Panc1 (cell line): ENCODE data around the gene CPPED1. TPM values are rescaled to one million over a fixed set of nuclear protein-coding genes. Genes with fewer than 3 reads are reported as not detected.

Experiments
- ATAC-seq: fragments of 200-7000 bp; cut with Tn5 transposase; 2 replicates; pipeline ENCODE4 v1.9.1; 2020; ENCODE audit warnings: mild to moderate bottlenecking, moderate library complexity
- BruUV-seq: library from RNA; stranded (reverse); fragments of 400-500 nt; replicated peaks from 2 replicates; lab custom pipeline; 2021; lab: Mats Ljungman, UMichigan
- CTCF ChIA-PET: fragments of 300-600 bp; sonication (Branson Sonifier 250); formaldehyde crosslinking; loops from one replicate; lab custom pipeline; 2022; ENCODE audit warnings: antibody characterized with exemption; lab: Charles Lee
- POLR2A ChIA-PET: fragments of 300-600 bp; sonication (Branson Sonifier 250); formaldehyde crosslinking; loops from one replicate; lab custom pipeline; 2022; ENCODE audit warnings: antibody characterized with exemption; lab: Charles Lee
- DNase-seq: peaks from one replicate; pipeline ENCODE4 v3.0.0-alpha.2; 2010; ENCODE audit warnings: low read depth, low spot score
- H3K27ac ChIP-seq: 2 replicates; pipeline ENCODE4 v1.5.1; 2011; ENCODE audit warnings: mild to moderate bottlenecking, low read length, inconsistent platforms
- H3K27me3 ChIP-seq: fragments of 200-500 bp; sonication (Bioruptor generic); 2 replicates; pipeline ENCODE4 v1.6.0; 2014; ENCODE audit warnings: low read length, inconsistent platforms; ENCODE audit not compliant: control insufficient read depth, insufficient read depth
- H3K36me3 ChIP-seq: fragments of 200-500 bp; sonication (Bioruptor generic); 2 replicates; pipeline ENCODE4 v1.5.1; 2014; ENCODE audit warnings: inconsistent platforms, mild to moderate bottlenecking, low read length, moderate library complexity; ENCODE audit not compliant: control insufficient read depth, insufficient read depth
- H3K4me1 ChIP-seq: 2 replicates; pipeline ENCODE4 v1.5.1; 2011; ENCODE audit warnings: inconsistent platforms, mild to moderate bottlenecking, low read length, moderate library complexity; ENCODE audit not compliant: control insufficient read depth, insufficient read depth
- H3K4me3 ChIP-seq, 2 experiments: 2 replicates each; pipeline ENCODE4 v1.5.1; 2011 to 2012; ENCODE audit warnings: low read depth in 2 of 2, low read length in 2 of 2, mild to moderate bottlenecking in 2 of 2, inconsistent platforms in 1 of 2, moderate library complexity in 1 of 2
- H3K9me3 ChIP-seq: fragments of 200-500 bp; sonication (Bioruptor generic); 2 replicates; pipeline ENCODE4 v1.5.1; 2014; ENCODE audit warnings: low read depth, mild to moderate bottlenecking, inconsistent platforms, low read length, moderate library complexity; ENCODE audit not compliant: control insufficient read depth, insufficient read depth
- POLR2AphosphoS5 ChIP-seq: IDR thresholded peaks from 2 replicates; pipeline ENCODE4 v1.6.1; 2012; ENCODE audit warnings: mild to moderate bottlenecking, low read depth, low read length, moderate library complexity
- SIN3A ChIP-seq: IDR thresholded peaks from 2 replicates; pipeline ENCODE4 v1.6.1; 2012; ENCODE audit warnings: low read depth, mild to moderate bottlenecking, low read length, moderate library complexity, borderline replicate concordance; ENCODE audit not compliant: insufficient read depth
- TCF7L2 ChIP-seq: IDR thresholded peaks from 2 replicates; pipeline ENCODE4 v1.6.1; 2011; ENCODE audit warnings: mild to moderate bottlenecking, low read depth, low read length, inconsistent platforms
- in situ Hi-C: cut with HindIII; loops from 2 replicates; pipeline ENCODE4 v1.10.0; 2016; ENCODE audit warnings: low sequenced_read_pairs, low pct_unique_long_range_greater_than_20kb
- intact Hi-C: fragments of 100-400 bp; cut with micrococcal nuclease; formaldehyde crosslinking; loops from one replicate; pipeline ENCODE4 v1.10.0; 2022; ENCODE audit not compliant: unreplicated experiment
- total RNA-seq: library from RNA; stranded (reverse); gene quantifications from one replicate; pipeline ENCODE4 v1.2.1, GENCODE V29; 2021; ENCODE audit not compliant: unreplicated experiment
- TF ChIP-seq, protein P1 (sequence below), 2 experiments: IDR thresholded peaks; 2 replicates each; pipeline ENCODE4 v1.6.1; 2011 to 2012; ENCODE audit warnings: low read depth in 2 of 2, control low read depth in 1 of 2, low read length in 1 of 2, mild to moderate bottlenecking in 1 of 2, moderate library complexity in 1 of 2; ENCODE audit not compliant: insufficient read depth in 1 of 2
- TF ChIP-seq, protein P2 (sequence below): fragments of 450-650 bp; IDR thresholded peaks from 2 replicates; pipeline ENCODE4 v1.5.1; 2017; ENCODE audit warnings: mild to moderate bottlenecking

The CPPED1 gene
- total RNA-seq, 1 experiment from 2014 or later = 12.5 TPM

DNA sequence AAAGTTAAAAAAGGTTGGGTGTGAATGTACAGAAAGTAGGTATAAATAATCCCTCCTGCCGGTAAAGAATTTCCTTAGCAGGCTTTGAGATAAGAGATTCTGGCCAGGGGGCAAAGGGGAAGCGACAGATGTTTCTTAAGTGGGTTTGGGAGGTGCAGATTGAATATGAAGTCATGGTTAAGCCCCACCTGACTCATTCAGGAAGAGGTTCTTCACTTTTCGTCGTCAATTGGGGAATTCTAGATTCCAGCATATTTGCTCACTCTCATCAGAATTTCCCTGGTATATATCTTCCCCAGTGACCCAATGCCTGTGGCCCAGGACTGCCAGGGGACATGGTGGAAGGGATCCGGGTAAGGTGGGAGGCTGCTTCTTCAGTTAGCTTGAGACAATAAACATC, 127.8 kb downstream of the CPPED1 start:
- CTCF ChIA-PET = no interaction called here
- Histone ChIP-seq H3K4me1 (no peaks in the 10 kb centered on the region), H3K27me3 (no peaks in the 10 kb centered on the region), H3K36me3 (no peaks in the 10 kb centered on the region), H3K4me3 (no peak overlapping the region), H3K27ac (no peak overlapping the region), H3K9me3 (no peaks in the 10 kb centered on the region)
- POLR2A ChIA-PET = no interaction called here
- TF ChIP-seq, protein P1, sequence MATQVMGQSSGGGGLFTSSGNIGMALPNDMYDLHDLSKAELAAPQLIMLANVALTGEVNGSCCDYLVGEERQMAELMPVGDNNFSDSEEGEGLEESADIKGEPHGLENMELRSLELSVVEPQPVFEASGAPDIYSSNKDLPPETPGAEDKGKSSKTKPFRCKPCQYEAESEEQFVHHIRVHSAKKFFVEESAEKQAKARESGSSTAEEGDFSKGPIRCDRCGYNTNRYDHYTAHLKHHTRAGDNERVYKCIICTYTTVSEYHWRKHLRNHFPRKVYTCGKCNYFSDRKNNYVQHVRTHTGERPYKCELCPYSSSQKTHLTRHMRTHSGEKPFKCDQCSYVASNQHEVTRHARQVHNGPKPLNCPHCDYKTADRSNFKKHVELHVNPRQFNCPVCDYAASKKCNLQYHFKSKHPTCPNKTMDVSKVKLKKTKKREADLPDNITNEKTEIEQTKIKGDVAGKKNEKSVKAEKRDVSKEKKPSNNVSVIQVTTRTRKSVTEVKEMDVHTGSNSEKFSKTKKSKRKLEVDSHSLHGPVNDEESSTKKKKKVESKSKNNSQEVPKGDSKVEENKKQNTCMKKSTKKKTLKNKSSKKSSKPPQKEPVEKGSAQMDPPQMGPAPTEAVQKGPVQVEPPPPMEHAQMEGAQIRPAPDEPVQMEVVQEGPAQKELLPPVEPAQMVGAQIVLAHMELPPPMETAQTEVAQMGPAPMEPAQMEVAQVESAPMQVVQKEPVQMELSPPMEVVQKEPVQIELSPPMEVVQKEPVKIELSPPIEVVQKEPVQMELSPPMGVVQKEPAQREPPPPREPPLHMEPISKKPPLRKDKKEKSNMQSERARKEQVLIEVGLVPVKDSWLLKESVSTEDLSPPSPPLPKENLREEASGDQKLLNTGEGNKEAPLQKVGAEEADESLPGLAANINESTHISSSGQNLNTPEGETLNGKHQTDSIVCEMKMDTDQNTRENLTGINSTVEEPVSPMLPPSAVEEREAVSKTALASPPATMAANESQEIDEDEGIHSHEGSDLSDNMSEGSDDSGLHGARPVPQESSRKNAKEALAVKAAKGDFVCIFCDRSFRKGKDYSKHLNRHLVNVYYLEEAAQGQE (IDR thresholded peaks at IDR 0.05; ENCODE audit: insufficient read depth in 1 of 2, low read depth in 2 of 2, low read length in 1 of 2) = no peak
- TF ChIP-seq, protein P2, sequence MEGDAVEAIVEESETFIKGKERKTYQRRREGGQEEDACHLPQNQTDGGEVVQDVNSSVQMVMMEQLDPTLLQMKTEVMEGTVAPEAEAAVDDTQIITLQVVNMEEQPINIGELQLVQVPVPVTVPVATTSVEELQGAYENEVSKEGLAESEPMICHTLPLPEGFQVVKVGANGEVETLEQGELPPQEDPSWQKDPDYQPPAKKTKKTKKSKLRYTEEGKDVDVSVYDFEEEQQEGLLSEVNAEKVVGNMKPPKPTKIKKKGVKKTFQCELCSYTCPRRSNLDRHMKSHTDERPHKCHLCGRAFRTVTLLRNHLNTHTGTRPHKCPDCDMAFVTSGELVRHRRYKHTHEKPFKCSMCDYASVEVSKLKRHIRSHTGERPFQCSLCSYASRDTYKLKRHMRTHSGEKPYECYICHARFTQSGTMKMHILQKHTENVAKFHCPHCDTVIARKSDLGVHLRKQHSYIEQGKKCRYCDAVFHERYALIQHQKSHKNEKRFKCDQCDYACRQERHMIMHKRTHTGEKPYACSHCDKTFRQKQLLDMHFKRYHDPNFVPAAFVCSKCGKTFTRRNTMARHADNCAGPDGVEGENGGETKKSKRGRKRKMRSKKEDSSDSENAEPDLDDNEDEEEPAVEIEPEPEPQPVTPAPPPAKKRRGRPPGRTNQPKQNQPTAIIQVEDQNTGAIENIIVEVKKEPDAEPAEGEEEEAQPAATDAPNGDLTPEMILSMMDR = no peak
- intact Hi-C loops (no loop called here), in situ Hi-C loops (no loop called here)
- ATAC-seq = no peak
- DNase-seq = no peak
- no TSS peak for BruUV-seq

DNA sequence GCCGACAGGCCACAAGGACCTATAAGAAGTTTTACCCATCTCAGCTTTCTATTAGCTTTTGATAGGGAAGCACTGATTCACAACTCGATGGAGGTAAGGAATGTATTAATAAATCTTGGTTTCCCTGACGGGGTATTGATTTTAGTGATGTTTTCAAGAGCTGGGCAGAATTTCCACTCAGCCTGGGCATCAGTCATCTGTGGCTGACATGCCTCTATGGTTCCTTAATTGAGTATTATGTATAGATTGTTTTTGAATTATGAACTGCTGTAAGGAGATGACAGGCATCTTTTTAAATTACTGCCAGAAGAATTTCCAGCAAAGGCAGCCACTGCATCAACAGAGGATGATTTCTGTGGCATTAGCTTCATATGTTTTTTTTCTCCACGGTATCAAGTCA, 128.6 kb downstream of the CPPED1 start:
- TF ChIP-seq TCF7L2 (no peak), SIN3A (no peak), POLR2AphosphoS5 (no peak)
- TF ChIP-seq, protein P2 = no peak
- TF ChIP-seq, protein P1 (IDR thresholded peaks at IDR 0.05; ENCODE audit: insufficient read depth in 1 of 2, low read depth in 2 of 2, low read length in 1 of 2) = no peak
- H3K4me3 ChIP-seq = no peak overlapping the region
- no peak for ATAC-seq
- no peaks in the 10 kb centered on the region for H3K4me1 ChIP-seq
- H3K27me3 ChIP-seq = no peaks in the 10 kb centered on the region
- in situ Hi-C loops (no loop called here), intact Hi-C loops (no loop called here)
- POLR2A ChIA-PET = interaction anchor here (0.6 kb wide), 1 partner anchor 13 kb away, joined by 7 read pairs; no protein-coding TSS in a partner anchor
- DNase-seq = no peak
- H3K36me3 ChIP-seq = no peaks in the 10 kb centered on the region
- BruUV-seq = no TSS peak
- CTCF ChIA-PET = no interaction called here
- no peak overlapping the region for H3K27ac ChIP-seq
- H3K9me3 ChIP-seq = no peaks in the 10 kb centered on the region
